K562 (cell line): ENCODE results near the gene SH3BP4. TPM values are rescaled to one million over a fixed set of nuclear protein-coding genes. Genes with fewer than 3 reads are reported as not detected.

ENCODE experiments used
- ATAC-seq: fragments of 200-7000 bp; cut with Tn5 transposase; 3 replicates; pipeline ENCODE4 v1.9.1; 2020; ENCODE audit warnings: moderate library complexity
- BruUV-seq: library from RNA; stranded (reverse); fragments of 400-500 nt; replicated peaks from 2 replicates; lab custom pipeline; 2021; lab: Mats Ljungman, UMichigan
- CTCF ChIA-PET: fragments of 300-600 bp; formaldehyde crosslinking; extraction: SDS; loops from one replicate; lab custom pipeline; 2021; ENCODE audit warnings: low intra/inter-chr PET ratio; lab: Yijun Ruan, JAX
- POLR2A ChIA-PET: fragments of 300-600, 350-650 bp; sonication (Branson Sonifier 250); formaldehyde crosslinking; extraction: SDS; loops from one replicate; lab custom pipeline; 2021; ENCODE audit warnings: antibody characterized with exemption, inconsistent platforms; lab: Yijun Ruan, JAX
- DNase-seq, 4 experiments: peaks; one replicate each; pipeline versions ENCODE4 v3.0.0 to v3.0.0-alpha.2; 2011 to 2018; ENCODE audit warnings: low spot score in 3 of 4, mixed read lengths in 3 of 4; ENCODE audit errors: extremely low read depth in 1 of 4
- FAIRE-seq: peaks from 2 replicates; lab custom pipeline; 2011; peaks lifted over from hg19 to GRCh38; lab: Jason Lieb, UNC
- H2AFZ ChIP-seq: 2 replicates; pipeline ENCODE4 v1.6.0; 2011; ENCODE audit warnings: low read depth, low read length, control low read depth, inconsistent platforms
- H3K27ac ChIP-seq: fragments of 200-600 bp; 3 replicates; pipeline ENCODE4 v1.8.0; 2011; ENCODE audit warnings: low read depth, mild to moderate bottlenecking, control low read depth, inconsistent platforms, low read length, moderate library complexity, mixed read lengths; ENCODE audit errors: extremely low read depth
- H3K27me3 ChIP-seq, 2 experiments: fragments of 300-600 bp in 1 of 2; 2 replicates in 1 of 2; 3 replicates in 1 of 2; pipeline versions ENCODE4 v1.6.0 to v1.8.0; 2011; ENCODE audit warnings: inconsistent platforms in 2 of 2, low read length in 2 of 2, mild to moderate bottlenecking in 1 of 2, mixed read lengths in 1 of 2, moderate library complexity in 1 of 2; ENCODE audit not compliant: control insufficient read depth in 2 of 2, insufficient read depth in 2 of 2
- H3K36me3 ChIP-seq: fragments of 300-600 bp; 3 replicates; pipeline ENCODE4 v1.8.0; 2011; ENCODE audit warnings: mild to moderate bottlenecking, low read length, inconsistent platforms; ENCODE audit not compliant: control insufficient read depth, insufficient read depth
- H3K4me1 ChIP-seq, 2 experiments: fragments of 200-600 bp in 1 of 2; replicated peaks in 1 of 2; 2 replicates in 1 of 2; 3 replicates in 1 of 2; pipeline versions ENCODE4 v1.5.1 to v1.8.0; 2011; ENCODE audit warnings: inconsistent platforms in 2 of 2, low read length in 2 of 2, mild to moderate bottlenecking in 1 of 2, mixed read lengths in 1 of 2, moderate library complexity in 1 of 2; ENCODE audit not compliant: control insufficient read depth in 2 of 2, insufficient read depth in 2 of 2
- H3K4me2 ChIP-seq: 2 replicates; pipeline ENCODE4 v1.6.1; 2011; ENCODE audit warnings: low read length, control low read depth, inconsistent platforms, mixed read lengths; ENCODE audit not compliant: insufficient read depth
- H3K4me3 ChIP-seq: fragments of 200-600 bp; sonication (generic), shearing (Covaris generic); 2 replicates; pipeline ENCODE4 v1.5.1; 2016; ENCODE audit warnings: control low read depth, inconsistent platforms
- H3K79me2 ChIP-seq: fragments of 200-600 bp; 3 replicates; pipeline ENCODE4 v1.8.0; 2011; ENCODE audit warnings: low read length, inconsistent platforms; ENCODE audit not compliant: control insufficient read depth, insufficient read depth
- H3K9ac ChIP-seq, 2 experiments: 2 replicates each; pipeline versions ENCODE4 v1.6.0 to v1.6.1; 2011; ENCODE audit warnings: low read depth in 2 of 2, low read length in 2 of 2, control low read depth in 1 of 2, inconsistent platforms in 1 of 2, mild to moderate bottlenecking in 1 of 2, mixed read lengths in 1 of 2; ENCODE audit not compliant: insufficient read depth in 1 of 2
- H3K9me1 ChIP-seq: one replicate; pipeline ENCODE4 v1.6.0; 2011; ENCODE audit warnings: inconsistent platforms, mild to moderate bottlenecking, low read length, moderate library complexity; ENCODE audit not compliant: control insufficient read depth, insufficient read depth
- H3K9me3 ChIP-seq: replicated peaks from 2 replicates; pipeline ENCODE4 v1.5.1; 2011; ENCODE audit warnings: low read depth, low read length, inconsistent platforms; ENCODE audit not compliant: control insufficient read depth, insufficient read depth
- H4K20me1 ChIP-seq: replicated peaks from 2 replicates; pipeline ENCODE4 v1.6.1; 2011; ENCODE audit warnings: low read length, inconsistent platforms, mixed read lengths; ENCODE audit not compliant: control insufficient read depth, insufficient read depth
- CBFB ChIP-seq: sonication (generic); formaldehyde crosslinking; IDR thresholded peaks from 2 replicates; pipeline ENCODE4 v1.4.0; 2020; ENCODE audit warnings: mild to moderate bottlenecking, missing genetic modification reagents
- ETV1 ChIP-seq: fragments of 450-650 bp; conservative IDR thresholded peaks from 2 replicates; pipeline ENCODE4 v1.6.1; 2016; ENCODE audit warnings: missing genetic modification characterization, control low read depth, low read depth, missing compliant biosample characterization
- FOXP1 ChIP-seq: sonication (generic); formaldehyde crosslinking; IDR thresholded peaks from 2 replicates; pipeline ENCODE4 v1.8.0; 2022; ENCODE audit warnings: mild to moderate bottlenecking, missing genetic modification reagents
- HMBOX1 ChIP-seq: sonication (generic); IDR thresholded peaks from 2 replicates; pipeline ENCODE4 v1.6.1; 2016
- KHSRP ChIP-seq: fragments of 450-650 bp; IDR thresholded peaks from 2 replicates; pipeline ENCODE4 v1.6.1; 2017
- RFX7 ChIP-seq: fragments of 250-450 bp; sonication (Bioruptor Pico); IDR thresholded peaks from 2 replicates; pipeline ENCODE4 v1.5.1; 2021; ENCODE audit warnings: mild to moderate bottlenecking
- TFAM ChIP-seq: fragments of 250-450 bp; sonication (Bioruptor Pico); conservative IDR thresholded peaks from 2 replicates; pipeline ENCODE4 v1.5.0; 2021; ENCODE audit warnings: mild to moderate bottlenecking, moderate library complexity
- USF2 ChIP-seq: sonication (generic); formaldehyde crosslinking; IDR thresholded peaks from 2 replicates; pipeline ENCODE4 v1.5.0; 2020; ENCODE audit warnings: missing genetic modification reagents
- ZNF121 ChIP-seq: sonication (generic); formaldehyde crosslinking; conservative IDR thresholded peaks from 2 replicates; pipeline ENCODE4 v1.8.0; 2022; ENCODE audit warnings: missing genetic modification reagents
- ZNF263 ChIP-seq: sonication (generic); formaldehyde crosslinking; IDR thresholded peaks from 2 replicates; pipeline ENCODE4 v1.8.0; 2022; ENCODE audit warnings: mild to moderate bottlenecking, missing genetic modification reagents, borderline replicate concordance
- WGBS: fragments of 100-300 bp; shearing (Covaris generic); methylation state at CpG from one replicate; pipeline ENCODE4 v1.1.6; 2016; ENCODE audit warnings: low coverage, mixed read lengths; ENCODE audit not compliant: insufficient coverage; ENCODE audit errors: missing lambda C conversion rate; 5-methylcytosine and 5-hydroxymethylcytosine counted together
- in situ Hi-C: fragments of 300-500 bp; cut with MboI; formaldehyde crosslinking; loops from 4 replicates; pipeline ENCODE4 v1.15.0; 2018; ENCODE audit warnings: inconsistent platforms, mixed read lengths
- intact Hi-C: fragments of 100-400 bp; cut with micrococcal nuclease; formaldehyde crosslinking; loops from 2 replicates; pipeline ENCODE4 v1.14.2; 2022
- polyA plus RNA-seq, 8 experiments: library from polyadenylated mRNA; depleted of rRNA in 4 of 8; stranded (reverse) in 5 of 8; unstranded in 3 of 8; fragments of >200 nt; fragmentation: Nextera tagmentation in 2 of 8; fragmentation: Illumina TruSeq in 1 of 8; extraction: Ambion mirVana in 2 of 8; extraction: Trizol in 1 of 8; gene quantifications; 2 replicates each; pipeline versions ENCODE4 v1.2.1 to v1.2.3, GENCODE V29; 2011 to 2014; ENCODE audit warnings: inconsistent platforms in 1 of 8, missing spikeins in 1 of 8
- total RNA-seq, 7 experiments: library from RNA; depleted of rRNA in 6 of 7; stranded (reverse); fragments of >200 nt in 6 of 7; fragmentation: Illumina TruSeq in 2 of 7; extraction: Trizol in 2 of 7; gene quantifications; 2 replicates each; pipeline versions ENCODE4 v1.2.1 to v1.2.3, GENCODE V29; 2011 to 2021; ENCODE audit warnings: low replicate concordance in 1 of 7
- TF ChIP-seq, protein P1 (sequence below): fragments of 250-450 bp; sonication (Bioruptor Pico); IDR thresholded peaks from 2 replicates; pipeline ENCODE4 v1.8.0; 2022; ENCODE audit warnings: inconsistent platforms, mild to moderate bottlenecking, moderate library complexity, borderline replicate concordance
- TF ChIP-seq, protein P2 (sequence below): sonication (generic); formaldehyde crosslinking; IDR thresholded peaks from 2 replicates; pipeline ENCODE4 v1.8.1; 2023; ENCODE audit warnings: mild to moderate bottlenecking, missing genetic modification reagents

SH3BP4 gene
- total and polyA plus RNA-seq, 9 of the 15 experiments (the other 6 are each of a cell fraction or from before 2014, with no cell fraction given), result 0.03 to 0.28 (median 0.27) TPM; not detected in 6

DNA sequence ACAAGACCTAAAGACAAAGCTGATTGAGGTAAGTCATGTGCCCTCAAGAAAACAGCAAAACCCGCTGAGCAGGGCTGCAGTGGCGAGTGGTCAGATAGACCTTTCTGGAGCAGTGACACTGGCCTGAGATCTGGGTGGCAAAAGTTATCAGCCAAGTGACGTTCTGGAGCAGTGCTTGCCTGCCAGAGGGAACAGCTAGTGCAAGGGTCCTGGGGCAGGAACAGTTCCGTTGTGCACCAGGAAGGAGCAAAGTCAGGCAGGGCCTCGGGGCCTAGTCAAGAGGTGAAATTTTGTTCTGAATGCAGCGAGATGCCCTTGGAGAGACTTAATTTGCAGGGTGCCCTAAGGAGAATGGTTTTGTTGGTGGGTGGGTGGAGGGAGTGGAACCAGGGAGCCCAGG, 67.0 kb downstream of the SH3BP4 start:
- in situ Hi-C loops, result no loop called here
- Histone ChIP-seq H3K4me2 (no peak overlapping the region), H3K9me3 (no peaks in the 10 kb centered on the region), H3K4me1 (no peaks in the 10 kb centered on the region), H3K4me3 (no peak overlapping the region), H3K79me2 (no peaks in the 10 kb centered on the region), H3K36me3 (no peaks in the 10 kb centered on the region), H2AFZ (no peak overlapping the region), H3K27me3 (peaks cover 0 to 15% of the 10 kb centered on the region in 2 experiments; a peak in 2 of 5 replicates), H4K20me1 (no peaks in the 10 kb centered on the region), H3K9me1 (no peaks in the 10 kb centered on the region), H3K9ac (no peak overlapping the region), H3K27ac (no peak overlapping the region)
- 2% methylated on average over 6 of the region's 6 CpGs for WGBS
- DNase-seq (no peak), FAIRE-seq (no peak), ATAC-seq (no peak)
- intact Hi-C loops, result no loop called here
- ChIA-PET CTCF (no interaction called here), POLR2A (no interaction called here)
- BruUV-seq, result no TSS peak
- TF ChIP-seq, protein P1, sequence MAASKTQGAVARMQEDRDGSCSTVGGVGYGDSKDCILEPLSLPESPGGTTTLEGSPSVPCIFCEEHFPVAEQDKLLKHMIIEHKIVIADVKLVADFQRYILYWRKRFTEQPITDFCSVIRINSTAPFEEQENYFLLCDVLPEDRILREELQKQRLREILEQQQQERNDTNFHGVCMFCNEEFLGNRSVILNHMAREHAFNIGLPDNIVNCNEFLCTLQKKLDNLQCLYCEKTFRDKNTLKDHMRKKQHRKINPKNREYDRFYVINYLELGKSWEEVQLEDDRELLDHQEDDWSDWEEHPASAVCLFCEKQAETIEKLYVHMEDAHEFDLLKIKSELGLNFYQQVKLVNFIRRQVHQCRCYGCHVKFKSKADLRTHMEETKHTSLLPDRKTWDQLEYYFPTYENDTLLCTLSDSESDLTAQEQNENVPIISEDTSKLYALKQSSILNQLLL (CRISPR knock-in tag), result no peak
- TF ChIP-seq TFAM (CRISPR knock-in tag) (no peak), USF2 (CRISPR knock-in tag) (no peak), CBFB (CRISPR knock-in tag) (no peak), ZNF263 (no peak), KHSRP (no peak), HMBOX1 (no peak), FOXP1 (CRISPR knock-in tag) (no peak), ZNF121 (CRISPR knock-in tag) (no peak), ETV1 (no peak), RFX7 (CRISPR knock-in tag) (no peak)
- TF ChIP-seq, protein P2, sequence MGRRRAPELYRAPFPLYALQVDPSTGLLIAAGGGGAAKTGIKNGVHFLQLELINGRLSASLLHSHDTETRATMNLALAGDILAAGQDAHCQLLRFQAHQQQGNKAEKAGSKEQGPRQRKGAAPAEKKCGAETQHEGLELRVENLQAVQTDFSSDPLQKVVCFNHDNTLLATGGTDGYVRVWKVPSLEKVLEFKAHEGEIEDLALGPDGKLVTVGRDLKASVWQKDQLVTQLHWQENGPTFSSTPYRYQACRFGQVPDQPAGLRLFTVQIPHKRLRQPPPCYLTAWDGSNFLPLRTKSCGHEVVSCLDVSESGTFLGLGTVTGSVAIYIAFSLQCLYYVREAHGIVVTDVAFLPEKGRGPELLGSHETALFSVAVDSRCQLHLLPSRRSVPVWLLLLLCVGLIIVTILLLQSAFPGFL (CRISPR knock-in tag), result no peak
